GM12892 (cell line): ENCODE data around the gene HILPDA.

Experiments used
- POLR2A ChIP-seq: IDR thresholded peaks from 2 replicates; pipeline ENCODE4 v1.6.1; 2011; ENCODE audit warnings: low read depth, low read length, control low read depth
- POLR2AphosphoS5 ChIP-seq: IDR thresholded peaks from 2 replicates; pipeline ENCODE4 v1.6.1; 2011; ENCODE audit warnings: low read depth, low read length, control low read depth
- TAF1 ChIP-seq: IDR thresholded peaks from 2 replicates; pipeline ENCODE4 v1.6.1; 2011; ENCODE audit warnings: low read depth, mild to moderate bottlenecking, control low read depth, low read length, borderline replicate concordance

- TF ChIP-seq POLR2A, result no peak
- no peak for TF ChIP-seq TAF1
- no peak for TF ChIP-seq POLR2AphosphoS5
Observed at GRCh38 chr7:128458956-128459355, 3.3 kb downstream of the HILPDA start.
